PFSK-1 (cell line): ENCODE results near the gene GPRIN1.
A peak's percentile ranks its signal among the peaks of the same experiment; 100 is the strongest.

Experiments used
- FOXP2 ChIP-seq: optimal IDR thresholded peaks from 2 replicates; pipeline ENCODE3; 2011; ENCODE audit warnings: borderline replicate concordance, control low read depth, inconsistent platforms; ENCODE audit not compliant: insufficient read depth; ENCODE audit errors: extremely low read length, extremely low read depth
- POLR2AphosphoS5 ChIP-seq: IDR thresholded peaks from 2 replicates; pipeline ENCODE4 v1.6.1; 2012; ENCODE audit warnings: low read depth, mild to moderate bottlenecking, control low read depth, low read length, moderate library complexity
- SIN3A ChIP-seq: IDR thresholded peaks from 2 replicates; pipeline ENCODE4 v1.6.1; 2012; ENCODE audit warnings: mild to moderate bottlenecking, low read length, moderate library complexity, borderline replicate concordance; ENCODE audit not compliant: insufficient read depth
- TAF1 ChIP-seq: IDR thresholded peaks from 2 replicates; pipeline ENCODE4 v1.6.1; 2012; ENCODE audit warnings: low read length, control low read depth, borderline replicate concordance; ENCODE audit not compliant: insufficient read depth
- TF ChIP-seq, protein P1 (sequence below), 2 experiments: IDR thresholded peaks; 2 replicates each; pipeline versions ENCODE4 v1.6.1 to v1.8.0; 2011 to 2012; ENCODE audit warnings: low read depth in 2 of 2, low read length in 2 of 2, control low read depth in 1 of 2, inconsistent platforms in 1 of 2, mild to moderate bottlenecking in 1 of 2, moderate library complexity in 1 of 2; ENCODE audit not compliant: insufficient read depth in 1 of 2

Gene GPRIN1

GRCh38 chr5:176608937-176609723 is 826 bp downstream of the GPRIN1 start:
- TF ChIP-seq POLR2AphosphoS5, result no peak
- TF ChIP-seq FOXP2, result no peak
- TF ChIP-seq TAF1, result no peak
- TF ChIP-seq, protein P1, sequence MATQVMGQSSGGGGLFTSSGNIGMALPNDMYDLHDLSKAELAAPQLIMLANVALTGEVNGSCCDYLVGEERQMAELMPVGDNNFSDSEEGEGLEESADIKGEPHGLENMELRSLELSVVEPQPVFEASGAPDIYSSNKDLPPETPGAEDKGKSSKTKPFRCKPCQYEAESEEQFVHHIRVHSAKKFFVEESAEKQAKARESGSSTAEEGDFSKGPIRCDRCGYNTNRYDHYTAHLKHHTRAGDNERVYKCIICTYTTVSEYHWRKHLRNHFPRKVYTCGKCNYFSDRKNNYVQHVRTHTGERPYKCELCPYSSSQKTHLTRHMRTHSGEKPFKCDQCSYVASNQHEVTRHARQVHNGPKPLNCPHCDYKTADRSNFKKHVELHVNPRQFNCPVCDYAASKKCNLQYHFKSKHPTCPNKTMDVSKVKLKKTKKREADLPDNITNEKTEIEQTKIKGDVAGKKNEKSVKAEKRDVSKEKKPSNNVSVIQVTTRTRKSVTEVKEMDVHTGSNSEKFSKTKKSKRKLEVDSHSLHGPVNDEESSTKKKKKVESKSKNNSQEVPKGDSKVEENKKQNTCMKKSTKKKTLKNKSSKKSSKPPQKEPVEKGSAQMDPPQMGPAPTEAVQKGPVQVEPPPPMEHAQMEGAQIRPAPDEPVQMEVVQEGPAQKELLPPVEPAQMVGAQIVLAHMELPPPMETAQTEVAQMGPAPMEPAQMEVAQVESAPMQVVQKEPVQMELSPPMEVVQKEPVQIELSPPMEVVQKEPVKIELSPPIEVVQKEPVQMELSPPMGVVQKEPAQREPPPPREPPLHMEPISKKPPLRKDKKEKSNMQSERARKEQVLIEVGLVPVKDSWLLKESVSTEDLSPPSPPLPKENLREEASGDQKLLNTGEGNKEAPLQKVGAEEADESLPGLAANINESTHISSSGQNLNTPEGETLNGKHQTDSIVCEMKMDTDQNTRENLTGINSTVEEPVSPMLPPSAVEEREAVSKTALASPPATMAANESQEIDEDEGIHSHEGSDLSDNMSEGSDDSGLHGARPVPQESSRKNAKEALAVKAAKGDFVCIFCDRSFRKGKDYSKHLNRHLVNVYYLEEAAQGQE (IDR thresholded peaks at IDR 0.05; ENCODE audit: insufficient read depth in 1 of 2, low read depth in 2 of 2, low read length in 2 of 2), result 0 out of 4 replicates have a peak, but pooled peaks of 1 of the 2 experiments have one; percentile 20
- no peak for TF ChIP-seq SIN3A

DNA sequence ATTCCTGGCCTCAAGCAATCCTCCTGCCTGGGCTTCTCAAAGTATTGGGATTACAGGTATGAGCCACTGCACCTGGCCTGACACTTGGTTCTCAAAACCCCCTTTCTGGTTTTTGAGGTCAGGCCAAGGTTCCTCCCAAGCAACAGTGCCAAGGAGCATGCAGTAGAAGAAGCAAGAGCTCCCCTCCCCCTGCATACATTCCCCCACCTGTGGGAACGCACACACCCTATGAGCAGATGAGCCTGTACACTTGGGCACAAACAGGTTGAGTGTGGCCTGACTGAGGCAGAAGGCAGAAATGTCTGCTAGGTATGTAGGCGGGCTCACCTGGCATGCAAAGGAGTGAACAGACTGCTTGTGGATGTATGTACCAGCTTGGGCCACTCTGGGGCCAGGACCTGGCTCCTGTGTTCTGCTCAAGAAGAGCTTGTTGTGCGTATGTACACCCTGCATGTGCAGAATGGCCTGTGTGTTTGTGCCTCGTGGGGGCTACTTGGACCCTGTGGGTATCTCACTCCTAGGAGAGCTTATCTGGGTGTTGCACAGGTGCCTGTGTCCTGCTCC is 1.7 kb downstream of the GPRIN1 start:
- TF ChIP-seq, protein P1 (IDR thresholded peaks at IDR 0.05; ENCODE audit: insufficient read depth in 1 of 2, low read depth in 2 of 2, low read length in 2 of 2), result no peak
- TF ChIP-seq SIN3A (no peak), TAF1 (no peak), POLR2AphosphoS5 (no peak), FOXP2 (no peak)

DNA sequence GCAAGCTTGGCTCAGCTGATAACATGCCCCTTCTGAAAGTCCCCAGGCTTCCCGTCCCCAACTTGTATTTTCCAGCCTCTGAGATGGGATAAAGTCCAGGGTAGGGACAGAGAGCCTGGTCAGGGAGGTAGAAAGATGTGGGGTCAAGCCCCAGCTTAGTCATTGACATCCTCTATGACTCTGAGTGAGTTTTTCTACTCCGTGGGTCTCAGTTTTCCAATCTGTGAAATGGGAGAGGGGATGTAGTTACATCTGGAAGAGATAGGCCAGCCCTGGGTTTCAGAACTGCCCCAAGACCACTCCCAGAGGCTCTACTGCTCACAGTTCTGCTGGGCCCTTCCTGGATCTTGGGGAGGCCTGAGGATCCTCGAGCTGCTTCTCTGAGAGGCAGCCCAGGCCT is 3.1 kb downstream of the GPRIN1 start:
- TF ChIP-seq TAF1, result no peak
- TF ChIP-seq FOXP2, result no peak
- no peak for TF ChIP-seq POLR2AphosphoS5
- TF ChIP-seq SIN3A, result no peak
- TF ChIP-seq, protein P1 (IDR thresholded peaks at IDR 0.05; ENCODE audit: insufficient read depth in 1 of 2, low read depth in 2 of 2, low read length in 2 of 2), result no peak

- TF ChIP-seq TAF1 (no peak), SIN3A (no peak), FOXP2 (no peak), POLR2AphosphoS5 (no peak)
- TF ChIP-seq, protein P1 (IDR thresholded peaks at IDR 0.05; ENCODE audit: insufficient read depth in 1 of 2, low read depth in 2 of 2, low read length in 2 of 2), result no peak
These were observed 3.9 kb downstream of the GPRIN1 start for GRCh38 chr5:176606032-176606431.
